A549 (cell line): ENCODE results near the gene ARHGEF10L. TPM values are rescaled to one million over a fixed set of nuclear protein-coding genes. Genes with fewer than 3 reads are reported as not detected.

Experiments
- ATAC-seq, 2 experiments: fragments of 200-7000 bp in 1 of 2; fragments of >200 bp in 1 of 2; cut with Nextera tagmentation in 1 of 2; cut with Tn5 transposase in 1 of 2; 3 replicates each; pipeline versions ENCODE4 v1.8.0 to v1.9.1; 2018 to 2020; ENCODE audit warnings: mild to moderate bottlenecking in 1 of 2, moderate library complexity in 1 of 2
- CTCF ChIA-PET: fragments of 300-600 bp; sonication (Branson Sonifier 250); formaldehyde crosslinking; extraction: SDS; loops from one replicate; lab custom pipeline; 2021; ENCODE audit warnings: antibody characterized with exemption, inconsistent platforms; lab: Yijun Ruan, JAX
- POLR2A ChIA-PET: fragments of 350-600 bp; formaldehyde crosslinking; extraction: SDS; loops from one replicate; lab custom pipeline; 2021; ENCODE audit warnings: antibody characterized with exemption, inconsistent platforms; lab: Yijun Ruan, JAX
- DNase-seq, 2 experiments: peaks; one replicate each; pipeline versions ENCODE4 v3.0.0 to v3.0.0-alpha.2; 2011 to 2016; ENCODE audit warnings: low read depth in 1 of 2, low spot score in 1 of 2
- FAIRE-seq: peaks from 2 replicates; lab custom pipeline; 2011; peaks lifted over from hg19 to GRCh38; lab: Jason Lieb, UNC
- H3K27ac ChIP-seq, 2 experiments: fragments of >200 bp; sonication (Bioruptor Twin); formaldehyde crosslinking; 3 replicates each; pipeline ENCODE4 v1.5.1; 2016 to 2017
- H3K4me1 ChIP-seq: fragments of >200 bp; sonication (Bioruptor Twin); formaldehyde crosslinking; 3 replicates; pipeline ENCODE4 v1.6.1; 2016
- H3K4me2 ChIP-seq: fragments of >200 bp; sonication (Bioruptor Twin); formaldehyde crosslinking; 3 replicates; pipeline ENCODE4 v1.6.1; 2016
- H3K4me3 ChIP-seq: fragments of >200 bp; sonication (Bioruptor Twin); formaldehyde crosslinking; 3 replicates; pipeline ENCODE4 v1.5.1; 2016
- H3K9me3 ChIP-seq: fragments of >200 bp; sonication (Bioruptor Twin); formaldehyde crosslinking; 3 replicates; pipeline ENCODE4 v1.6.1; 2016
- BHLHE40 ChIP-seq: IDR thresholded peaks from 2 replicates; pipeline ENCODE4 v1.6.1; 2012; ENCODE audit warnings: low read depth, low read length, inconsistent platforms
- CBX8 ChIP-seq: fragments of 200-600 bp; sonication (generic); IDR thresholded peaks from 2 replicates; pipeline ENCODE4 v1.6.1; 2016
- CHD2 ChIP-seq: fragments of 150-350 bp; IDR thresholded peaks from 2 replicates; pipeline ENCODE4 v1.6.1; 2014; ENCODE audit warnings: low read length; ENCODE audit not compliant: partially characterized antibody
- CHD4 ChIP-seq: fragments of 200-600 bp; sonication (generic); IDR thresholded peaks from 2 replicates; pipeline ENCODE4 v1.6.1; 2016; ENCODE audit warnings: antibody characterized with exemption, mild to moderate bottlenecking, borderline replicate concordance
- EHF ChIP-seq: fragments of 250-450 bp; sonication (Bioruptor Pico); IDR thresholded peaks from 2 replicates; pipeline ENCODE4 v1.5.0; 2020; ENCODE audit warnings: mild to moderate bottlenecking
- EHMT2 ChIP-seq: fragments of 200-600 bp; sonication (generic); IDR thresholded peaks from 2 replicates; pipeline ENCODE4 v1.6.1; 2016; ENCODE audit warnings: antibody characterized with exemption, low read depth, mild to moderate bottlenecking, moderate library complexity
- EP300 ChIP-seq, 2 experiments: fragments of >200 bp; sonication (Bioruptor Twin); formaldehyde crosslinking; IDR thresholded peaks; 2 replicates in 1 of 2; 3 replicates in 1 of 2; pipeline ENCODE4 v1.6.1; 2016 to 2017
- FOSL2 ChIP-seq, 2 experiments: fragments of 450-650 bp in 1 of 2; fragments of >200 bp in 1 of 2; sonication (Bioruptor Twin) in 1 of 2; formaldehyde crosslinking; IDR thresholded peaks; 2 replicates each; pipeline versions ENCODE4 v1.5.0 to v1.6.1; 2016 to 2020; ENCODE audit warnings: mild to moderate bottlenecking in 1 of 2, moderate library complexity in 1 of 2
- HDAC2 ChIP-seq: fragments of 200-600 bp; sonication (generic); IDR thresholded peaks from 2 replicates; pipeline ENCODE4 v1.6.1; 2016
- JUNB ChIP-seq: fragments of >200 bp; sonication (Bioruptor Twin); formaldehyde crosslinking; IDR thresholded peaks from 2 replicates; pipeline ENCODE4 v1.6.1; 2016
- MAFK ChIP-seq: fragments of 450-650 bp; IDR thresholded peaks from 2 replicates; pipeline ENCODE4 v1.6.1; 2014; ENCODE audit not compliant: partially characterized antibody
- MAX ChIP-seq: IDR thresholded peaks from 2 replicates; pipeline ENCODE4 v1.6.1; 2012
- MAZ ChIP-seq: fragments of 150-350 bp; IDR thresholded peaks from 2 replicates; pipeline ENCODE4 v1.6.1; 2014; ENCODE audit warnings: antibody characterized with exemption, low read depth, low read length, borderline replicate concordance
- MYC ChIP-seq: IDR thresholded peaks from 2 replicates; pipeline ENCODE4 v1.6.1; 2012; ENCODE audit warnings: mild to moderate bottlenecking, inconsistent platforms, low read length, improper control_type of control experiment, borderline replicate concordance
- NFE2L2 ChIP-seq: fragments of 150-350 bp; conservative IDR thresholded peaks from 2 replicates; pipeline ENCODE4 v1.6.1; 2014; ENCODE audit warnings: low read length
- NPAS2 ChIP-seq: fragments of 250-450 bp; sonication (Bioruptor Pico); IDR thresholded peaks from 2 replicates; pipeline ENCODE4 v1.8.0; 2022; ENCODE audit warnings: mild to moderate bottlenecking, moderate library complexity, borderline replicate concordance
- PBX3 ChIP-seq: IDR thresholded peaks from 2 replicates; pipeline ENCODE4 v1.6.1; 2012
- POLR2A ChIP-seq: IDR thresholded peaks from 2 replicates; pipeline ENCODE4 v1.6.1; 2012; ENCODE audit warnings: mild to moderate bottlenecking, low read length
- POLR2AphosphoS2 ChIP-seq: conservative IDR thresholded peaks from 2 replicates; pipeline ENCODE4 v1.6.1; 2012; ENCODE audit warnings: low read length, improper control_type of control experiment, inconsistent platforms
- RAD21 ChIP-seq, 2 experiments: fragments of >200 bp in 1 of 2; sonication (Bioruptor Twin) in 1 of 2; formaldehyde crosslinking in 1 of 2; IDR thresholded peaks in 1 of 2; conservative IDR thresholded peaks in 1 of 2; 2 replicates in 1 of 2; 3 replicates in 1 of 2; pipeline ENCODE4 v1.6.1; 2012 to 2018; ENCODE audit warnings: inconsistent platforms in 1 of 2
- RCOR1 ChIP-seq: fragments of 150-350 bp; IDR thresholded peaks from 2 replicates; pipeline ENCODE4 v1.6.1; 2014; ENCODE audit warnings: antibody characterized with exemption, low read length, low read depth
- RNF2 ChIP-seq: fragments of 200-600 bp; sonication (generic); IDR thresholded peaks from 2 replicates; pipeline ENCODE4 v1.6.1; 2016; ENCODE audit warnings: low read depth, mild to moderate bottlenecking, antibody characterized with exemption, moderate library complexity, borderline replicate concordance
- SREBF2 ChIP-seq: fragments of 450-650 bp; IDR thresholded peaks from 2 replicates; pipeline ENCODE4 v1.6.1; 2014; ENCODE audit warnings: mild to moderate bottlenecking, moderate library complexity
- USF2 ChIP-seq: fragments of 450-650 bp; IDR thresholded peaks from 2 replicates; pipeline ENCODE4 v1.6.1; 2014; ENCODE audit warnings: antibody characterized with exemption
- ZC3H11A ChIP-seq: fragments of 450-650 bp; IDR thresholded peaks from 2 replicates; pipeline ENCODE4 v1.6.1; 2014; ENCODE audit warnings: antibody characterized with exemption, mild to moderate bottlenecking
- ZFP36 ChIP-seq: fragments of 450-650 bp; IDR thresholded peaks from 2 replicates; pipeline ENCODE4 v1.6.1; 2014; ENCODE audit warnings: borderline replicate concordance; ENCODE audit not compliant: partially characterized antibody
- WGBS: methylation state at CpG from one replicate; pipeline ENCODE4 v1.1.6; 2017; ENCODE audit errors: missing lambda C conversion rate; 5-methylcytosine and 5-hydroxymethylcytosine counted together
- polyA plus RNA-seq, 4 experiments: library from polyadenylated mRNA; depleted of rRNA in 3 of 4; stranded (reverse); fragments of >200 nt; fragmentation: RNase III in 1 of 4; extraction: RNeasy Plus Mini Kit Qiagen cat#74134 plus additional on column Dnase treatment in 1 of 4; gene quantifications; 2 replicates in 3 of 4; 3 replicates in 1 of 4; pipeline ENCODE4 v1.2.3, GENCODE V29; 2011 to 2017
- TF ChIP-seq, protein P1 (sequence below): fragments of >200 bp; sonication (Bioruptor Twin); formaldehyde crosslinking; IDR thresholded peaks from 3 replicates; pipeline ENCODE4 v1.5.1; 2016
- TF ChIP-seq, protein P2 (sequence below): fragments of >200 bp; sonication (Bioruptor Twin); formaldehyde crosslinking; IDR thresholded peaks from 2 replicates; pipeline ENCODE4 v1.6.1; 2016
- TF ChIP-seq, protein P3 (sequence below): fragments of 250-450 bp; sonication (Bioruptor Pico); IDR thresholded peaks from 2 replicates; pipeline ENCODE4 v1.5.0; 2020; ENCODE audit warnings: low read depth, mild to moderate bottlenecking, moderate library complexity

ARHGEF10L gene
- polyA plus RNA-seq, 2 of the 4 experiments (the other 2 are of a cell fraction): 3.5 to 5.2 TPM

DNA sequence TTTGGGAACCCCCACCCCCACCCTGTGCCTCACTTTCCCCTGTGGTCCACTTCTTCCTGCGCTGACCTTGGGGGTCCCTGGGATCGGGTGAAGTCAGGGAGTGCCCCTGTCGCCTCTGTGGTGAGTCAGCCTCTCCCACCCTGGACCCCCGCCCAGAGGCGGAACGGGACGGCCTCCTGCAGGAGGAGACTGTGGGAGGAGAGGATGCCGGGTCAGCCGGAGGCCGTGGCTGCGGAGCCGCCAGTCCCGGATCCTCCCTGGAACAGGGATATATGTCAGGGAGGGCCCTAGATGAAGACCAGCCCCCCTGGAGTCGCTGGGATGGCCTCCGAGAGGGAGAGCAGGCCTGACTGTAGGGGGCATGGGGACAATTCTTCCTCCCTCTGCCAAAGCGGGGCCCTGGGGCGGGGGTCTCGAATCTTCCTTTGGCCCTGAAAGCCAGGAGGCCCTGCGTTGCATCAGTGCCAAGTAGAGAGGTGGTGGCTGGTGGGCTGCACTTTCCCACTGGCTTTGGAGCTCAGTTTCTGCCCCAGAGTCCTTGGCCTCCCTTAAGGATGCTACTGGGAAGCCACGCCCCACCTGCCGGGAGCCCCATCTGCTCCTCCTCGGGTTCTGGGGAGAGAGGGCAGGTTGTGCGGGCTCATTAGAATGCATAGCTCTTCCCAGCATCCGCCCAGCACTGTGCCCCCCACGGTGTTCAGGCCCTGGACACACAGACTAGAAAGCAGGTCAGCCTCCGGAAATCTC is 930 bp downstream of the ARHGEF10L start:
- Histone ChIP-seq H3K27ac (peak overlapping the region; percentile 91 to 99), H3K9me3 (no peaks in the 10 kb centered on the region), H3K4me2 (peak overlapping the region; percentile 99), H3K4me3 (peak overlapping the region; percentile 92), H3K4me1 (peaks cover 18% of the 10 kb centered on the region)
- ATAC-seq (peak; percentile 65 to 75), DNase-seq (no peak), FAIRE-seq (no peak)
- ChIA-PET CTCF (interaction anchor here (1.2 to 1.4 kb wide), 3 partner anchors 9 to 20 kb away, joined by 3 to 4 read pairs (median 4); no protein-coding TSS in a partner anchor), POLR2A (interaction anchor here (1.6 kb wide), 1 partner anchor 14 kb away, joined by 4 read pairs; no protein-coding TSS in a partner anchor)
- TF ChIP-seq PBX3 (no peak), RCOR1 (no peak), USF2 (no peak), FOSL2 (IDR thresholded peaks at IDR 0.05) (no peak), FOSL2 (CRISPR knock-in tag; IDR thresholded peaks at IDR 0.05) (no peak), POLR2AphosphoS2 (no peak), ZFP36 (no peak), MAZ (no peak), RAD21 (conservative IDR thresholded peaks at IDR 0.05 in 1 of 2, IDR thresholded peaks at IDR 0.05 in 1 of 2) (no peak), JUNB (no peak), POLR2A (peak; percentile 23), SREBF2 (no peak), EHF (CRISPR knock-in tag) (no peak), MAX (0 out of 2 replicates have a peak, but pooled peaks have one; percentile 11), NPAS2 (CRISPR knock-in tag) (no peak), EHMT2 (no peak), MYC (no peak)
- TF ChIP-seq, protein P1, sequence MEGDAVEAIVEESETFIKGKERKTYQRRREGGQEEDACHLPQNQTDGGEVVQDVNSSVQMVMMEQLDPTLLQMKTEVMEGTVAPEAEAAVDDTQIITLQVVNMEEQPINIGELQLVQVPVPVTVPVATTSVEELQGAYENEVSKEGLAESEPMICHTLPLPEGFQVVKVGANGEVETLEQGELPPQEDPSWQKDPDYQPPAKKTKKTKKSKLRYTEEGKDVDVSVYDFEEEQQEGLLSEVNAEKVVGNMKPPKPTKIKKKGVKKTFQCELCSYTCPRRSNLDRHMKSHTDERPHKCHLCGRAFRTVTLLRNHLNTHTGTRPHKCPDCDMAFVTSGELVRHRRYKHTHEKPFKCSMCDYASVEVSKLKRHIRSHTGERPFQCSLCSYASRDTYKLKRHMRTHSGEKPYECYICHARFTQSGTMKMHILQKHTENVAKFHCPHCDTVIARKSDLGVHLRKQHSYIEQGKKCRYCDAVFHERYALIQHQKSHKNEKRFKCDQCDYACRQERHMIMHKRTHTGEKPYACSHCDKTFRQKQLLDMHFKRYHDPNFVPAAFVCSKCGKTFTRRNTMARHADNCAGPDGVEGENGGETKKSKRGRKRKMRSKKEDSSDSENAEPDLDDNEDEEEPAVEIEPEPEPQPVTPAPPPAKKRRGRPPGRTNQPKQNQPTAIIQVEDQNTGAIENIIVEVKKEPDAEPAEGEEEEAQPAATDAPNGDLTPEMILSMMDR: no peak
- TF ChIP-seq, protein P2, sequence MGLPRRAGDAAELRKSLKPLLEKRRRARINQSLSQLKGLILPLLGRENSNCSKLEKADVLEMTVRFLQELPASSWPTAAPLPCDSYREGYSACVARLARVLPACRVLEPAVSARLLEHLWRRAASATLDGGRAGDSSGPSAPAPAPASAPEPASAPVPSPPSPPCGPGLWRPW: no peak
- 40% methylated on average over 1 of the region's 26 CpGs for WGBS

DNA sequence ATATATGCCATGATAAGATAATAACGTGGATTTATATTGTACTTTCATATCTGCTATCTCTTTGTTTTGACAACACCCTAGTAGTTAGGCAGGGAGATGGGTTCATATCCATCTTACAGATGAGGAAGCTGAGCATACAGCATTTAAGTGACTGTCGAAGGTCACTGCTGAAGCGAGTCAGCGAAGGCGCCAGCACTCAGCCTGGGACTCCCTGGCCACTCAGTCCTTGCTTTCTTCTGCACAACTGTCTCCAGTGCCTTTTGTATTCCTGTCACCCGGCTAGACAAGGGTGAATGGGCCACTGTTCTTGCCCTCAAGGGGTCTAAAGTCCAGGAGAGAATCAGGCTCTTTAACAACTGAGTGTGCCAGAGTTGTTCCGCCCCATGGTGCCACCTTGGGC is 3.1 kb downstream of the ARHGEF10L start:
- H3K9me3 ChIP-seq: no peaks in the 10 kb centered on the region
- POLR2A ChIA-PET: no interaction called here
- FAIRE-seq: no peak
- TF ChIP-seq HDAC2: no peak
- no peak for TF ChIP-seq NFE2L2
- TF ChIP-seq, protein P2: no peak
- no peak for TF ChIP-seq CHD4
- no peak for TF ChIP-seq ZC3H11A
- no peak for TF ChIP-seq CBX8
- no peak for TF ChIP-seq RNF2
- TF ChIP-seq, protein P1: no peak
- TF ChIP-seq MAFK: no peak
- no peak for TF ChIP-seq CHD2
- no peak for TF ChIP-seq EP300 (IDR thresholded peaks at IDR 0.05)
- TF ChIP-seq BHLHE40: no peak
- TF ChIP-seq, protein P3, sequence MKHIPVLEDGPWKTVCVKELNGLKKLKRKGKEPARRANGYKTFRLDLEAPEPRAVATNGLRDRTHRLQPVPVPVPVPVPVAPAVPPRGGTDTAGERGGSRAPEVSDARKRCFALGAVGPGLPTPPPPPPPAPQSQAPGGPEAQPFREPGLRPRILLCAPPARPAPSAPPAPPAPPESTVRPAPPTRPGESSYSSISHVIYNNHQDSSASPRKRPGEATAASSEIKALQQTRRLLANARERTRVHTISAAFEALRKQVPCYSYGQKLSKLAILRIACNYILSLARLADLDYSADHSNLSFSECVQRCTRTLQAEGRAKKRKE (CRISPR knock-in tag): no peak

More for the DNA sequence above, 3.1 kb downstream of the ARHGEF10L start:
- CTCF ChIA-PET: interaction anchor here (1.8 kb wide), 1 partner anchor 48 kb away, joined by 4 read pairs; no protein-coding TSS in a partner anchor
- Histone ChIP-seq H3K4me3 (no peak overlapping the region), H3K4me2 (no peak overlapping the region), H3K27ac (peak overlapping the region in 1 of 2 experiments; percentile 43; a peak in 2 of 6 replicates), H3K4me1 (peaks cover 24% of the 10 kb centered on the region)
- ATAC-seq: no peak
- DNase-seq: no peak
- 67% methylated on average over 7 of the region's 7 CpGs for WGBS
